WTC11 (cell line): ENCODE data around the gene SMYD1.

Source experiments
- TCF7 ChIP-seq: sonication (generic); formaldehyde crosslinking; IDR thresholded peaks from 2 replicates; pipeline ENCODE4 v1.8.0; 2022; ENCODE audit warnings: mild to moderate bottlenecking, low read depth, missing genetic modification reagents, moderate library complexity
- TF ChIP-seq, protein P1 (sequence below): sonication (generic); formaldehyde crosslinking; IDR thresholded peaks from 2 replicates; pipeline ENCODE4 v1.8.0; 2022; ENCODE audit warnings: mild to moderate bottlenecking, missing genetic modification reagents
- TF ChIP-seq, protein P2 (sequence below): sonication (generic); formaldehyde crosslinking; conservative IDR thresholded peaks from 2 replicates; pipeline ENCODE4 v1.8.1; 2022; ENCODE audit warnings: mild to moderate bottlenecking, missing genetic modification reagents
- TF ChIP-seq, protein P3 (sequence below): fragments of 200-600 bp; IDR thresholded peaks from 2 replicates; pipeline ENCODE4 v1.8.0; 2022; ENCODE audit warnings: antibody characterized with exemption

DNA sequence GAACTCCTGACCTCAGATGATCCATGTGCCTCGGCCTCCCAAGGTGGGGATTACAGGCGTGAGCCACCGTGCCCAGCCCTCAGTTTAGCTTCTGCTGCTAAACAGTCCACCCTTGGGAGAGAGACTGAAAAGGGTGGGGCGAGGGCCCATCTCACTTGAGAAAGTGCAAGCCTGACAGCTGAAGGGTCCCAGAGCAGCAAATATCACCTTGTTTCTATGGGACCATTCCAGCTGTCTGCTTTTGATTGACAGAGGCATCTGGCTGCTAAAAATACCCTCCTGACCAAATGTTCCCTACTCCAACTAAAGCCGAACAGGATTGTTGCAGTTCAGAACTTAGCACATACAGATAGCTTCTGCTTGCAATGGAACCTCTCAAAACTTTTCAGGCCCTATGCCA is 436 bp upstream of the SMYD1 start:
- TF ChIP-seq, protein P1, sequence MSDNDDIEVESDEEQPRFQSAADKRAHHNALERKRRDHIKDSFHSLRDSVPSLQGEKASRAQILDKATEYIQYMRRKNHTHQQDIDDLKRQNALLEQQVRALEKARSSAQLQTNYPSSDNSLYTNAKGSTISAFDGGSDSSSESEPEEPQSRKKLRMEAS: no peak
- no peak for TF ChIP-seq TCF7 (CRISPR knock-in tag)
- TF ChIP-seq, protein P2, sequence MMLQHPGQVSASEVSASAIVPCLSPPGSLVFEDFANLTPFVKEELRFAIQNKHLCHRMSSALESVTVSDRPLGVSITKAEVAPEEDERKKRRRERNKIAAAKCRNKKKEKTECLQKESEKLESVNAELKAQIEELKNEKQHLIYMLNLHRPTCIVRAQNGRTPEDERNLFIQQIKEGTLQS (CRISPR knock-in tag): no peak
- TF ChIP-seq, protein P3, sequence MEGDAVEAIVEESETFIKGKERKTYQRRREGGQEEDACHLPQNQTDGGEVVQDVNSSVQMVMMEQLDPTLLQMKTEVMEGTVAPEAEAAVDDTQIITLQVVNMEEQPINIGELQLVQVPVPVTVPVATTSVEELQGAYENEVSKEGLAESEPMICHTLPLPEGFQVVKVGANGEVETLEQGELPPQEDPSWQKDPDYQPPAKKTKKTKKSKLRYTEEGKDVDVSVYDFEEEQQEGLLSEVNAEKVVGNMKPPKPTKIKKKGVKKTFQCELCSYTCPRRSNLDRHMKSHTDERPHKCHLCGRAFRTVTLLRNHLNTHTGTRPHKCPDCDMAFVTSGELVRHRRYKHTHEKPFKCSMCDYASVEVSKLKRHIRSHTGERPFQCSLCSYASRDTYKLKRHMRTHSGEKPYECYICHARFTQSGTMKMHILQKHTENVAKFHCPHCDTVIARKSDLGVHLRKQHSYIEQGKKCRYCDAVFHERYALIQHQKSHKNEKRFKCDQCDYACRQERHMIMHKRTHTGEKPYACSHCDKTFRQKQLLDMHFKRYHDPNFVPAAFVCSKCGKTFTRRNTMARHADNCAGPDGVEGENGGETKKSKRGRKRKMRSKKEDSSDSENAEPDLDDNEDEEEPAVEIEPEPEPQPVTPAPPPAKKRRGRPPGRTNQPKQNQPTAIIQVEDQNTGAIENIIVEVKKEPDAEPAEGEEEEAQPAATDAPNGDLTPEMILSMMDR: no peak
